ENCODE data around the gene ADA.

Gene ADA

GRCh38 chr20:44584162-44584561, 67.3 kb downstream of the ADA start:
- H3K4me3 ChIP-seq (ENCODE audit: low read depth, low read length): peak overlapping the region; percentile 76
- no peak for TF ChIP-seq CTCF (IDR thresholded peaks at IDR 0.05; ENCODE audit: low read depth, low read length)

GRCh38 chr20:44583157-44583556, 68.3 kb downstream of the ADA start:
- no peak for TF ChIP-seq CTCF (IDR thresholded peaks at IDR 0.05; ENCODE audit: low read depth, low read length)
- peak overlapping the region; percentile 76 for H3K4me3 ChIP-seq (ENCODE audit: low read depth, low read length)

- H3K4me3 ChIP-seq (ENCODE audit: low read depth, low read length): peak within 1 kb of the TSS; percentile 76
- no peak for TF ChIP-seq CTCF (IDR thresholded peaks at IDR 0.05; ENCODE audit: low read depth, low read length)
These were observed 69.0 kb downstream of the ADA start, which contains the start of gene PKIG for GRCh38 chr20:44582311-44583025. TSS of gene PKIG (plus strand) at chr20:44582579. CDS start at chr20:44614557, 31,978 bp downstream.

GRCh38 chr20:44581515-44581914, 70.0 kb downstream of the ADA start:
- no peak for TF ChIP-seq CTCF (IDR thresholded peaks at IDR 0.05; ENCODE audit: low read depth, low read length)
- H3K4me3 ChIP-seq (ENCODE audit: low read depth, low read length): no peak overlapping the region

- no peak overlapping the region for H3K4me3 ChIP-seq (ENCODE audit: low read depth, low read length)
- TF ChIP-seq CTCF (IDR thresholded peaks at IDR 0.05; ENCODE audit: low read depth, low read length): no peak
These were observed 70.8 kb downstream of the ADA start for GRCh38 chr20:44580581-44581268.

GRCh38 chr20:44579313-44580081, 72.0 kb downstream of the ADA start:
- no peak for TF ChIP-seq CTCF (IDR thresholded peaks at IDR 0.05; ENCODE audit: low read depth, low read length)
- no peak overlapping the region for H3K4me3 ChIP-seq (ENCODE audit: low read depth, low read length)
